A549 (cell line): ENCODE measurements around the gene CACNA1D. TPM values are rescaled to one million over a fixed set of nuclear protein-coding genes. Genes with fewer than 3 reads are reported as not detected.

Source experiments
- ATAC-seq, 2 experiments: fragments of 200-7000 bp in 1 of 2; fragments of >200 bp in 1 of 2; cut with Nextera tagmentation in 1 of 2; cut with Tn5 transposase in 1 of 2; 3 replicates each; pipeline versions ENCODE4 v1.8.0 to v1.9.1; 2018 to 2020; ENCODE audit warnings: mild to moderate bottlenecking in 1 of 2, moderate library complexity in 1 of 2
- CTCF ChIA-PET: fragments of 300-600 bp; sonication (Branson Sonifier 250); formaldehyde crosslinking; extraction: SDS; loops from one replicate; lab custom pipeline; 2021; ENCODE audit warnings: antibody characterized with exemption, inconsistent platforms; lab: Yijun Ruan, JAX
- POLR2A ChIA-PET: fragments of 350-600 bp; formaldehyde crosslinking; extraction: SDS; loops from one replicate; lab custom pipeline; 2021; ENCODE audit warnings: antibody characterized with exemption, inconsistent platforms; lab: Yijun Ruan, JAX
- DNase-seq, 2 experiments: peaks; one replicate each; pipeline versions ENCODE4 v3.0.0 to v3.0.0-alpha.2; 2011 to 2016; ENCODE audit warnings: low read depth in 1 of 2, low spot score in 1 of 2
- FAIRE-seq: peaks from 2 replicates; lab custom pipeline; 2011; peaks lifted over from hg19 to GRCh38; lab: Jason Lieb, UNC
- H3K27ac ChIP-seq, 2 experiments: fragments of >200 bp; sonication (Bioruptor Twin); formaldehyde crosslinking; 3 replicates each; pipeline ENCODE4 v1.5.1; 2016 to 2017
- H3K4me1 ChIP-seq: fragments of >200 bp; sonication (Bioruptor Twin); formaldehyde crosslinking; 3 replicates; pipeline ENCODE4 v1.6.1; 2016
- H3K4me2 ChIP-seq: fragments of >200 bp; sonication (Bioruptor Twin); formaldehyde crosslinking; 3 replicates; pipeline ENCODE4 v1.6.1; 2016
- H3K4me3 ChIP-seq: fragments of >200 bp; sonication (Bioruptor Twin); formaldehyde crosslinking; 3 replicates; pipeline ENCODE4 v1.5.1; 2016
- H3K9me3 ChIP-seq: fragments of >200 bp; sonication (Bioruptor Twin); formaldehyde crosslinking; 3 replicates; pipeline ENCODE4 v1.6.1; 2016
- HEYL ChIP-seq: fragments of 250-450 bp; sonication (Bioruptor Pico); IDR thresholded peaks from 2 replicates; pipeline ENCODE4 v1.8.0; 2021; ENCODE audit warnings: mild to moderate bottlenecking, moderate library complexity
- JUN ChIP-seq, 2 experiments: fragments of >200 bp; sonication (Bioruptor Twin); formaldehyde crosslinking; IDR thresholded peaks; 2 replicates in 1 of 2; 3 replicates in 1 of 2; pipeline ENCODE4 v1.6.1; 2016 to 2017
- JUNB ChIP-seq: fragments of >200 bp; sonication (Bioruptor Twin); formaldehyde crosslinking; IDR thresholded peaks from 2 replicates; pipeline ENCODE4 v1.6.1; 2016
- MAFK ChIP-seq: fragments of 450-650 bp; IDR thresholded peaks from 2 replicates; pipeline ENCODE4 v1.6.1; 2014; ENCODE audit not compliant: partially characterized antibody
- MAZ ChIP-seq: fragments of 150-350 bp; IDR thresholded peaks from 2 replicates; pipeline ENCODE4 v1.6.1; 2014; ENCODE audit warnings: antibody characterized with exemption, low read depth, low read length, borderline replicate concordance
- NPAS2 ChIP-seq: fragments of 250-450 bp; sonication (Bioruptor Pico); IDR thresholded peaks from 2 replicates; pipeline ENCODE4 v1.8.0; 2022; ENCODE audit warnings: mild to moderate bottlenecking, moderate library complexity, borderline replicate concordance
- RARB ChIP-seq: fragments of 250-450 bp; sonication (Bioruptor Pico); IDR thresholded peaks from 2 replicates; pipeline ENCODE4 v1.8.0; 2021; ENCODE audit warnings: mild to moderate bottlenecking, moderate library complexity
- RFX5 ChIP-seq: fragments of 450-650 bp; IDR thresholded peaks from 2 replicates; pipeline ENCODE4 v1.7.1; 2014; ENCODE audit warnings: antibody characterized with exemption, mild to moderate bottlenecking, moderate library complexity
- ZSCAN20 ChIP-seq: fragments of 250-450 bp; sonication (Bioruptor Pico); IDR thresholded peaks from 2 replicates; pipeline ENCODE4 v1.8.0; 2022; ENCODE audit warnings: mild to moderate bottlenecking, moderate library complexity
- WGBS: methylation state at CpG from one replicate; pipeline ENCODE4 v1.1.6; 2017; ENCODE audit errors: missing lambda C conversion rate; 5-methylcytosine and 5-hydroxymethylcytosine counted together
- polyA plus RNA-seq, 4 experiments: library from polyadenylated mRNA; depleted of rRNA in 3 of 4; stranded (reverse); fragments of >200 nt; fragmentation: RNase III in 1 of 4; extraction: RNeasy Plus Mini Kit Qiagen cat#74134 plus additional on column Dnase treatment in 1 of 4; gene quantifications; 2 replicates in 3 of 4; 3 replicates in 1 of 4; pipeline ENCODE4 v1.2.3, GENCODE V29; 2011 to 2017
- TF ChIP-seq, protein P1 (sequence below): fragments of 150-350 bp; IDR thresholded peaks from 2 replicates; pipeline ENCODE4 v1.6.1; 2014; ENCODE audit warnings: low read depth, mild to moderate bottlenecking, low read length
- TF ChIP-seq, protein P2 (sequence below): fragments of 200-600 bp; sonication (generic); IDR thresholded peaks from 2 replicates; pipeline ENCODE4 v1.6.1; 2016; ENCODE audit warnings: antibody characterized with exemption, mild to moderate bottlenecking, moderate library complexity
- TF ChIP-seq, protein P3 (sequence below): IDR thresholded peaks from 2 replicates; pipeline ENCODE4 v1.6.1; 2012
- TF ChIP-seq, protein P4 (sequence below): IDR thresholded peaks from 2 replicates; pipeline ENCODE4 v1.6.1; 2012; ENCODE audit warnings: low read depth, borderline replicate concordance

The CACNA1D gene
- polyA plus RNA-seq, 2 of the 4 experiments (the other 2 are of a cell fraction) = 1.1 to 10.7 TPM

DNA sequence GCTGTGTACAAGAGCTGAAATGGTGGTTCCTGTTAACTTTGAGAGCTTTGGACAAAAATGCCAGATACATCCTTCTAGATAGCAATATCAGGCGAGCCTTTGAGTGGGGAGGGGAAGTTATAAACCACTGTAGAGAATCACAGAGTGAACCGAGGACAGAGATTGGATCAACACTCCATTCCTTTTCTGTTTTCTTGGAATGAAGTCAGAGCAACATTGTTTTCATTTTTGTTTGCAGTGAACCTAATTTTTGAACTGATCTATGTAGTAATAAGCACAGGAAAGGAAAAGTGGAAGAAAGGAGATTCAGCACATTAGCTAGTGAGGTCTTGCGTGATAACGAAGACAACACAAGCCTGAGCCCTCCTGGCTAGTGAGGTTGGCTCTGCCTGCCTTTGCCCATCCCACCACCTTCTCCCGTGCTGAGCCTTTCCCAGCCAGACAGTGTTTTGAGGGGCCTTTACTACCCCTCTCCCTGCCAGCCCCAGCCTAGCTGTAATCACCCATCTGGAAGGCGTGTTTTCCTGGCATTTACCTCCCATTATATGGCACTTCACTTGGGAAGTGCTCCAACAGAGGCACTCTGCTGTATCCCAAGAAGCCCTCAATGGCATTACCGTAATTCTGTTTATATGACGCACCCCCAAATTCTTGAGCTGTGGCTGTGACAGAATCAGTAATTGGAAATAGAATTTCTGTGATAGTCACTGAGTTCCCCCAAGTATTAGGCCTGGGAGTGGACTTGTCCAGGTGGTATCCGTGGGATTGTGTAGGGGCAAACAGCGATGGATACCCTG, 129.8 kb downstream of the CACNA1D start:
- H3K9me3 ChIP-seq = no peaks in the 10 kb centered on the region
- no peaks in the 10 kb centered on the region for H3K4me1 ChIP-seq
- WGBS = 80% methylated on average over 10 of the region's 10 CpGs
- no peak overlapping the region for H3K27ac ChIP-seq
- ChIA-PET CTCF (no interaction called here), POLR2A (no interaction called here)
- H3K4me3 ChIP-seq = no peak overlapping the region
- no peak overlapping the region for H3K4me2 ChIP-seq
- TF ChIP-seq, protein P1, sequence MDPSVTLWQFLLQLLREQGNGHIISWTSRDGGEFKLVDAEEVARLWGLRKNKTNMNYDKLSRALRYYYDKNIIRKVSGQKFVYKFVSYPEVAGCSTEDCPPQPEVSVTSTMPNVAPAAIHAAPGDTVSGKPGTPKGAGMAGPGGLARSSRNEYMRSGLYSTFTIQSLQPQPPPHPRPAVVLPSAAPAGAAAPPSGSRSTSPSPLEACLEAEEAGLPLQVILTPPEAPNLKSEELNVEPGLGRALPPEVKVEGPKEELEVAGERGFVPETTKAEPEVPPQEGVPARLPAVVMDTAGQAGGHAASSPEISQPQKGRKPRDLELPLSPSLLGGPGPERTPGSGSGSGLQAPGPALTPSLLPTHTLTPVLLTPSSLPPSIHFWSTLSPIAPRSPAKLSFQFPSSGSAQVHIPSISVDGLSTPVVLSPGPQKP = no peak
- TF ChIP-seq RARB (CRISPR knock-in tag) (no peak), JUN (IDR thresholded peaks at IDR 0.05) (no peak), RFX5 (no peak), JUNB (no peak)
- TF ChIP-seq, protein P2, sequence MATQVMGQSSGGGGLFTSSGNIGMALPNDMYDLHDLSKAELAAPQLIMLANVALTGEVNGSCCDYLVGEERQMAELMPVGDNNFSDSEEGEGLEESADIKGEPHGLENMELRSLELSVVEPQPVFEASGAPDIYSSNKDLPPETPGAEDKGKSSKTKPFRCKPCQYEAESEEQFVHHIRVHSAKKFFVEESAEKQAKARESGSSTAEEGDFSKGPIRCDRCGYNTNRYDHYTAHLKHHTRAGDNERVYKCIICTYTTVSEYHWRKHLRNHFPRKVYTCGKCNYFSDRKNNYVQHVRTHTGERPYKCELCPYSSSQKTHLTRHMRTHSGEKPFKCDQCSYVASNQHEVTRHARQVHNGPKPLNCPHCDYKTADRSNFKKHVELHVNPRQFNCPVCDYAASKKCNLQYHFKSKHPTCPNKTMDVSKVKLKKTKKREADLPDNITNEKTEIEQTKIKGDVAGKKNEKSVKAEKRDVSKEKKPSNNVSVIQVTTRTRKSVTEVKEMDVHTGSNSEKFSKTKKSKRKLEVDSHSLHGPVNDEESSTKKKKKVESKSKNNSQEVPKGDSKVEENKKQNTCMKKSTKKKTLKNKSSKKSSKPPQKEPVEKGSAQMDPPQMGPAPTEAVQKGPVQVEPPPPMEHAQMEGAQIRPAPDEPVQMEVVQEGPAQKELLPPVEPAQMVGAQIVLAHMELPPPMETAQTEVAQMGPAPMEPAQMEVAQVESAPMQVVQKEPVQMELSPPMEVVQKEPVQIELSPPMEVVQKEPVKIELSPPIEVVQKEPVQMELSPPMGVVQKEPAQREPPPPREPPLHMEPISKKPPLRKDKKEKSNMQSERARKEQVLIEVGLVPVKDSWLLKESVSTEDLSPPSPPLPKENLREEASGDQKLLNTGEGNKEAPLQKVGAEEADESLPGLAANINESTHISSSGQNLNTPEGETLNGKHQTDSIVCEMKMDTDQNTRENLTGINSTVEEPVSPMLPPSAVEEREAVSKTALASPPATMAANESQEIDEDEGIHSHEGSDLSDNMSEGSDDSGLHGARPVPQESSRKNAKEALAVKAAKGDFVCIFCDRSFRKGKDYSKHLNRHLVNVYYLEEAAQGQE = no peak
- ATAC-seq = no peak
- DNase-seq = no peak
- FAIRE-seq = no peak

DNA sequence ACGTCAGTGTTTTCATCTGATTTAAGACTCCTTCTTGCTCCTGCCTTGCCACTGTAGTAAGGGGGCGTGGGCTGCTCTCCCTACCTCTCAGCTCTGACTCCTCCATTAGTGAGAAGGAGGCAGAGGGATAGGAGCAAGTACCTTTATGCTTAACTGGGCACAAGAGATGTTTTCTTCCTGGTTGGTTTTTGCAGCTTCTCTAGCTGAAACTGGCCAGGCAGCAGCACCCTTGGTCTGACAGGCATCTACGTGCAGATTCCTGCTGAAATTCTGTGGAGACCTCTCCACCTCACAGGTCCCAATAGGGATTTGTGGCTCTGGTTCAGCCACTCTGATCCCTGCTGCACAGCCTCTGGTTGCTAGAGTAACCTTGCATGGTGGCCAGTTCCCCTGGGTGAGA, 132.5 kb downstream of the CACNA1D start:
- FAIRE-seq (no peak), ATAC-seq (no peak)
- no peak overlapping the region for H3K27ac ChIP-seq
- ChIA-PET POLR2A (no interaction called here), CTCF (no interaction called here)
- peaks cover 6% of the 10 kb centered on the region; the same call in 1 of the 3 replicates for H3K9me3 ChIP-seq
- H3K4me2 ChIP-seq = no peak overlapping the region
- TF ChIP-seq HEYL (CRISPR knock-in tag) (no peak), MAFK (no peak), NPAS2 (no peak), MAZ (no peak), ZSCAN20 (CRISPR knock-in tag) (no peak)
- TF ChIP-seq, protein P3, sequence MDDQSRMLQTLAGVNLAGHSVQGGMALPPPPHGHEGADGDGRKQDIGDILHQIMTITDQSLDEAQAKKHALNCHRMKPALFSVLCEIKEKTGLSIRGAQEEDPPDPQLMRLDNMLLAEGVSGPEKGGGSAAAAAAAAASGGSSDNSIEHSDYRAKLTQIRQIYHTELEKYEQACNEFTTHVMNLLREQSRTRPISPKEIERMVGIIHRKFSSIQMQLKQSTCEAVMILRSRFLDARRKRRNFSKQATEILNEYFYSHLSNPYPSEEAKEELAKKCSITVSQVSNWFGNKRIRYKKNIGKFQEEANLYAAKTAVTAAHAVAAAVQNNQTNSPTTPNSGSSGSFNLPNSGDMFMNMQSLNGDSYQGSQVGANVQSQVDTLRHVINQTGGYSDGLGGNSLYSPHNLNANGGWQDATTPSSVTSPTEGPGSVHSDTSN = no peak
- TF ChIP-seq, protein P4, sequence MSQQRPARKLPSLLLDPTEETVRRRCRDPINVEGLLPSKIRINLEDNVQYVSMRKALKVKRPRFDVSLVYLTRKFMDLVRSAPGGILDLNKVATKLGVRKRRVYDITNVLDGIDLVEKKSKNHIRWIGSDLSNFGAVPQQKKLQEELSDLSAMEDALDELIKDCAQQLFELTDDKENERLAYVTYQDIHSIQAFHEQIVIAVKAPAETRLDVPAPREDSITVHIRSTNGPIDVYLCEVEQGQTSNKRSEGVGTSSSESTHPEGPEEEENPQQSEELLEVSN = no peak
- TF ChIP-seq, protein P1 = no peak
- TF ChIP-seq, all 56 proteins: peak for 0
- Histone ChIP-seq H3K4me1 (peaks cover 11% of the 10 kb centered on the region; the same call in 2 of the 3 replicates), H3K4me3 (no peak overlapping the region)
- 81% methylated on average over 3 of the region's 3 CpGs for whole genome bisulfite sequencing
- DNase-seq = no peak
